Measurements from ENCODE around the gene CT55. TPM values are rescaled to one million over a fixed set of nuclear protein-coding genes. Genes with fewer than 3 reads are reported as not detected.
"Not testable (repeated sequence)": the region's sequence is repeated elsewhere in the genome, so short reads cannot be mapped to it uniquely, and the experiment has no call there.

The CT55 gene
- total RNA-seq, 1 experiment from 2014 or later, result not detected

DNA sequence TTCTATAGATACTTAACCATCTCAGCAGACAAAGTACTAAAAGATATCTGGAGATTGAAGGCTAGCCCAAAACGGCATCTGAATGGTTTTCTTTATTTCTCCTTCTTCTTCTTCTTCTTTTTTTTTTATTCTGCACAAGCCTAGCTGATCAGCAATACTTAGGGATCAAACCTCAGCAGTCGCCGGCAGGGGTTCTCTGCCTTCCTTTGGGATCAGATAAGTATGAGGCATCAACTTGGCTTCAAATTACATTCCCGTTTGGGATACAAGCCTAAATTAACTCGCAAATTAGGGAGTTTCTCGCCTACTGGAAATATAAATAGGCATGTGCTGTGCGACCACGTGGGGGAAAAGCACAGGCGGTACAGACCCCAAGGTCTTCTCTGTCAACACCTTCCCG lies 730 bp downstream of the CT55 start:
- H3K4me3 ChIP-seq (ENCODE audit: low read depth in 2 of 2, low read length in 2 of 2), result no peak overlapping the region
- H3K9me3 ChIP-seq (ENCODE audit: control insufficient read depth, insufficient read depth, low read depth, low read length), result no peaks in the 10 kb centered on the region
- no peaks in the 10 kb centered on the region for H3K36me3 ChIP-seq (ENCODE audit: control insufficient read depth, insufficient read depth, low read length)
- POLR2A ChIA-PET, result no interaction called here
- no peak for ATAC-seq
- in situ Hi-C loops (cut with HindIII; ENCODE audit: low pct_unique_long_range_greater_than_20kb, low sequenced_read_pairs) (no loop called here), intact Hi-C loops (cut with micrococcal nuclease; ENCODE audit: unreplicated experiment) (no loop called here)
- CTCF ChIA-PET, result no interaction called here
- H3K27me3 ChIP-seq (ENCODE audit: control insufficient read depth, insufficient read depth, low read length), result peaks cover 3% of the 10 kb centered on the region; the same call in 1 of the 2 replicates
- no peak overlapping the region for H3K27ac ChIP-seq (ENCODE audit: low read length)
- no peak for DNase-seq (ENCODE audit: low read depth, low spot score)
- H3K4me1 ChIP-seq (ENCODE audit: control insufficient read depth, insufficient read depth, low read length), result no peaks in the 10 kb centered on the region
- no TSS peak for BruUV-seq (replicated peaks)
- TF ChIP-seq, protein P1, sequence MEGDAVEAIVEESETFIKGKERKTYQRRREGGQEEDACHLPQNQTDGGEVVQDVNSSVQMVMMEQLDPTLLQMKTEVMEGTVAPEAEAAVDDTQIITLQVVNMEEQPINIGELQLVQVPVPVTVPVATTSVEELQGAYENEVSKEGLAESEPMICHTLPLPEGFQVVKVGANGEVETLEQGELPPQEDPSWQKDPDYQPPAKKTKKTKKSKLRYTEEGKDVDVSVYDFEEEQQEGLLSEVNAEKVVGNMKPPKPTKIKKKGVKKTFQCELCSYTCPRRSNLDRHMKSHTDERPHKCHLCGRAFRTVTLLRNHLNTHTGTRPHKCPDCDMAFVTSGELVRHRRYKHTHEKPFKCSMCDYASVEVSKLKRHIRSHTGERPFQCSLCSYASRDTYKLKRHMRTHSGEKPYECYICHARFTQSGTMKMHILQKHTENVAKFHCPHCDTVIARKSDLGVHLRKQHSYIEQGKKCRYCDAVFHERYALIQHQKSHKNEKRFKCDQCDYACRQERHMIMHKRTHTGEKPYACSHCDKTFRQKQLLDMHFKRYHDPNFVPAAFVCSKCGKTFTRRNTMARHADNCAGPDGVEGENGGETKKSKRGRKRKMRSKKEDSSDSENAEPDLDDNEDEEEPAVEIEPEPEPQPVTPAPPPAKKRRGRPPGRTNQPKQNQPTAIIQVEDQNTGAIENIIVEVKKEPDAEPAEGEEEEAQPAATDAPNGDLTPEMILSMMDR (IDR thresholded peaks at IDR 0.05), result no peak
- TF ChIP-seq POLR2AphosphoS5 (IDR thresholded peaks at IDR 0.05; ENCODE audit: low read depth, low read length) (no peak), SIN3A (IDR thresholded peaks at IDR 0.05; ENCODE audit: borderline replicate concordance, insufficient read depth, low read depth, low read length) (no peak)
- TF ChIP-seq, protein P2, sequence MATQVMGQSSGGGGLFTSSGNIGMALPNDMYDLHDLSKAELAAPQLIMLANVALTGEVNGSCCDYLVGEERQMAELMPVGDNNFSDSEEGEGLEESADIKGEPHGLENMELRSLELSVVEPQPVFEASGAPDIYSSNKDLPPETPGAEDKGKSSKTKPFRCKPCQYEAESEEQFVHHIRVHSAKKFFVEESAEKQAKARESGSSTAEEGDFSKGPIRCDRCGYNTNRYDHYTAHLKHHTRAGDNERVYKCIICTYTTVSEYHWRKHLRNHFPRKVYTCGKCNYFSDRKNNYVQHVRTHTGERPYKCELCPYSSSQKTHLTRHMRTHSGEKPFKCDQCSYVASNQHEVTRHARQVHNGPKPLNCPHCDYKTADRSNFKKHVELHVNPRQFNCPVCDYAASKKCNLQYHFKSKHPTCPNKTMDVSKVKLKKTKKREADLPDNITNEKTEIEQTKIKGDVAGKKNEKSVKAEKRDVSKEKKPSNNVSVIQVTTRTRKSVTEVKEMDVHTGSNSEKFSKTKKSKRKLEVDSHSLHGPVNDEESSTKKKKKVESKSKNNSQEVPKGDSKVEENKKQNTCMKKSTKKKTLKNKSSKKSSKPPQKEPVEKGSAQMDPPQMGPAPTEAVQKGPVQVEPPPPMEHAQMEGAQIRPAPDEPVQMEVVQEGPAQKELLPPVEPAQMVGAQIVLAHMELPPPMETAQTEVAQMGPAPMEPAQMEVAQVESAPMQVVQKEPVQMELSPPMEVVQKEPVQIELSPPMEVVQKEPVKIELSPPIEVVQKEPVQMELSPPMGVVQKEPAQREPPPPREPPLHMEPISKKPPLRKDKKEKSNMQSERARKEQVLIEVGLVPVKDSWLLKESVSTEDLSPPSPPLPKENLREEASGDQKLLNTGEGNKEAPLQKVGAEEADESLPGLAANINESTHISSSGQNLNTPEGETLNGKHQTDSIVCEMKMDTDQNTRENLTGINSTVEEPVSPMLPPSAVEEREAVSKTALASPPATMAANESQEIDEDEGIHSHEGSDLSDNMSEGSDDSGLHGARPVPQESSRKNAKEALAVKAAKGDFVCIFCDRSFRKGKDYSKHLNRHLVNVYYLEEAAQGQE (IDR thresholded peaks at IDR 0.05; ENCODE audit: insufficient read depth in 1 of 2, low read depth in 2 of 2, low read length in 1 of 2), result no peak

GRCh38 chrX:135169534-135169933 lies 1.7 kb downstream of the CT55 start:
- H3K27ac ChIP-seq (ENCODE audit: low read length); DNase-seq (ENCODE audit: low read depth, low spot score); H3K9me3 ChIP-seq (ENCODE audit: control insufficient read depth, insufficient read depth, low read depth, low read length); H3K4me3 ChIP-seq (ENCODE audit: low read depth in 2 of 2, low read length in 2 of 2); CTCF ChIA-PET; in situ Hi-C loops (cut with HindIII; ENCODE audit: low pct_unique_long_range_greater_than_20kb, low sequenced_read_pairs); BruUV-seq (replicated peaks); H3K27me3 ChIP-seq (ENCODE audit: control insufficient read depth, insufficient read depth, low read length); POLR2A ChIA-PET; ATAC-seq; H3K4me1 ChIP-seq (ENCODE audit: control insufficient read depth, insufficient read depth, low read length); H3K36me3 ChIP-seq (ENCODE audit: control insufficient read depth, insufficient read depth, low read length): not testable (repeated sequence)
- intact Hi-C loops (cut with micrococcal nuclease; ENCODE audit: unreplicated experiment), result loop anchor here (10.0 kb wide), 1 partner anchor 165 kb away; no protein-coding TSS in a partner anchor

DNA sequence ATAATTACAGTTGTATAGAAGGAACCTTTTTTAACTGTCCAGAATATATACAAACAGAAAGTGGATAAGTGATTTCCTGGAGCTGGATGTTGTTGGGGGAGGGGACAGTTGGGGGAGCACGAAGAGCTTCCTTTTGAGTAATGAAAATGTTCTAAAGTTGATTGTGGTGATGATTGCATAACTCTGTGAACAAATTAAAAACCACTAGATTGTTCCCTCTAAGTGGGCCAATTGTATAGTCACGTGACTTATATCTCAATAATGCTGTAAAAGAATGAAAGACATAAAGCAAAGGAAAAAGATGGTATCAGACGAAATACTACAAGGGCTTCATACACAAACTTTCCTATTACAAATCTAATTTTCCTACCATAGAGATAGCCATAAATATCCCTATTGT lies 2.7 kb downstream of the CT55 start:
- CTCF ChIA-PET, result no interaction called here
- POLR2A ChIA-PET, result no interaction called here
- no peak overlapping the region for H3K27ac ChIP-seq (ENCODE audit: low read length)
- peaks cover 9% of the 10 kb centered on the region for H3K27me3 ChIP-seq (ENCODE audit: control insufficient read depth, insufficient read depth, low read length)
- H3K4me3 ChIP-seq (ENCODE audit: low read depth in 2 of 2, low read length in 2 of 2), result no peak overlapping the region
- no peak for DNase-seq (ENCODE audit: low read depth, low spot score)
- intact Hi-C loops (cut with micrococcal nuclease; ENCODE audit: unreplicated experiment) (loop anchor here (10.0 kb wide), 1 partner anchor 166 kb away; no protein-coding TSS in a partner anchor), in situ Hi-C loops (cut with HindIII; ENCODE audit: low pct_unique_long_range_greater_than_20kb, low sequenced_read_pairs) (no loop called here)
- H3K9me3 ChIP-seq (ENCODE audit: control insufficient read depth, insufficient read depth, low read depth, low read length), result no peaks in the 10 kb centered on the region
- H3K4me1 ChIP-seq (ENCODE audit: control insufficient read depth, insufficient read depth, low read length), result no peaks in the 10 kb centered on the region
- no peak for ATAC-seq
- TF ChIP-seq, protein P2 (IDR thresholded peaks at IDR 0.05; ENCODE audit: insufficient read depth in 1 of 2, low read depth in 2 of 2, low read length in 1 of 2), result no peak
- TF ChIP-seq SIN3A (IDR thresholded peaks at IDR 0.05; ENCODE audit: borderline replicate concordance, insufficient read depth, low read depth, low read length) (no peak), POLR2AphosphoS5 (IDR thresholded peaks at IDR 0.05; ENCODE audit: low read depth, low read length) (no peak), TCF7L2 (IDR thresholded peaks at IDR 0.05; ENCODE audit: low read depth, low read length) (no peak)
- TF ChIP-seq, protein P1 (IDR thresholded peaks at IDR 0.05), result no peak
- H3K36me3 ChIP-seq (ENCODE audit: control insufficient read depth, insufficient read depth, low read length), result no peaks in the 10 kb centered on the region
- BruUV-seq (replicated peaks), result no TSS peak

DNA sequence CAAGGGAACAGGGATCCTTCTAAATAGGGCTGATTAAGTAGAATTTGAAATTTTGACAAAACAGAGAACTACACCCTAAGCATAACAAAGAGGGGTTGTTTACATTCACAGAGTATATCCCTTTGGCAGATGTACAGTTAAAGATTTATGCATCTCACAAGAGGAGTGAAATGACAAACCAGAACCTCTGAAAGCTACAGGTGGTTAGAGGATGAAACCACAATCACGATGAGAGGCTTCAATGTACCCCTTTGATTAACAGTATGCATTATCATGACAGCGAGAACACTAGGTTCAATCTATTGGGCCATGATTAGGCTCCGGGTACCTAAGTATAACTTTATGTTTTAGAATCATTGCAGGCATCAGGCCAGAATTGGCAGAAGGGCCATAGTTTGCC lies 16.5 kb downstream of the CT55 start:
- CTCF ChIA-PET; BruUV-seq (replicated peaks); ATAC-seq; intact Hi-C loops (cut with micrococcal nuclease; ENCODE audit: unreplicated experiment); H3K4me1 ChIP-seq (ENCODE audit: control insufficient read depth, insufficient read depth, low read length); H3K9me3 ChIP-seq (ENCODE audit: control insufficient read depth, insufficient read depth, low read depth, low read length); POLR2A ChIA-PET; DNase-seq (ENCODE audit: low read depth, low spot score); in situ Hi-C loops (cut with HindIII; ENCODE audit: low pct_unique_long_range_greater_than_20kb, low sequenced_read_pairs); H3K36me3 ChIP-seq (ENCODE audit: control insufficient read depth, insufficient read depth, low read length); H3K27me3 ChIP-seq (ENCODE audit: control insufficient read depth, insufficient read depth, low read length); H3K4me3 ChIP-seq (ENCODE audit: low read depth in 2 of 2, low read length in 2 of 2); H3K27ac ChIP-seq (ENCODE audit: low read length): not testable (repeated sequence)
